Peyer's patch (tissue), 4 donors: Measurements from ENCODE around the gene CALN1.

Experiments used
- CTCF ChIP-seq, 6 experiments: fragments of 450-650 bp in 4 of 6; fragments of 200-600 bp in 2 of 6; sonication (generic) in 1 of 6; IDR thresholded peaks; one replicate each; pipeline ENCODE4 v1.5.1; 2017 to 2019; ENCODE audit warnings: antibody characterized with exemption in 6 of 6, mild to moderate bottlenecking in 3 of 6, moderate library complexity in 1 of 6
- POLR2A ChIP-seq, 2 donors: fragments of 450-650 bp; IDR thresholded peaks; one replicate each; pipeline ENCODE4 v1.5.1; 2017; ENCODE audit warnings: antibody characterized with exemption in 2 of 2, mild to moderate bottlenecking in 2 of 2, moderate library complexity in 2 of 2

DNA sequence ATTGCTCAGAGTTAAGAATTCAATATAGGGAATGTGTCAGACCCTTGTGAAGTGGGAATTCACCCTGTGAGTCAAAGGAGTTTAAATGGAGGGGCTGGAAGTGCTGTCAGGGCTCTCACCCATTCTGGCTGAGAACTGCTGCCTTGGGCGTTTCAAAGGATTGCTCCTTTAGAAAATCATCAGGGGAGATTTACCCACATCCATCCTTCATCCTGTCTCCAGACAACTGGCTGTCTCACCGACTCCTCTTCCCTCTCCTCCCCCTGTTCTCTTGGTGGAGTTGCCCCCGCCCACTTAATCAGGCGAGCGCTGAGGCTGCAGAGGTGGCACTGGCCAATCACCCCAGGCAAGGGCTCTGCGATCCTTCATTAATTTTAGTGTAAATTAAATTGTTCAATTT is 554.8 kb downstream of the CALN1 start:
- no peak for TF ChIP-seq CTCF (IDR thresholded peaks at IDR 0.05)
- no peak for TF ChIP-seq POLR2A (IDR thresholded peaks at IDR 0.05)
